PFSK-1 (cell line): ENCODE data around the gene NSG2.

Experiments
- FOXP2 ChIP-seq: optimal IDR thresholded peaks from 2 replicates; pipeline ENCODE3; 2011; ENCODE audit warnings: borderline replicate concordance, control low read depth, inconsistent platforms; ENCODE audit not compliant: insufficient read depth; ENCODE audit errors: extremely low read length, extremely low read depth
- POLR2AphosphoS5 ChIP-seq: IDR thresholded peaks from 2 replicates; pipeline ENCODE4 v1.6.1; 2012; ENCODE audit warnings: low read depth, mild to moderate bottlenecking, control low read depth, low read length, moderate library complexity
- REST ChIP-seq, 2 experiments: IDR thresholded peaks; 2 replicates each; pipeline versions ENCODE4 v1.6.1 to v1.8.0; 2011 to 2012; ENCODE audit warnings: low read depth in 2 of 2, low read length in 2 of 2, control low read depth in 1 of 2, inconsistent platforms in 1 of 2, mild to moderate bottlenecking in 1 of 2, moderate library complexity in 1 of 2; ENCODE audit not compliant: insufficient read depth in 1 of 2
- SIN3A ChIP-seq: IDR thresholded peaks from 2 replicates; pipeline ENCODE4 v1.6.1; 2012; ENCODE audit warnings: mild to moderate bottlenecking, low read length, moderate library complexity, borderline replicate concordance; ENCODE audit not compliant: insufficient read depth
- TAF1 ChIP-seq: IDR thresholded peaks from 2 replicates; pipeline ENCODE4 v1.6.1; 2012; ENCODE audit warnings: low read length, control low read depth, borderline replicate concordance; ENCODE audit not compliant: insufficient read depth

NSG2 gene

GRCh38 chr5:174155281-174155680 lies 109.8 kb downstream of the NSG2 start:
- TF ChIP-seq SIN3A (no peak), FOXP2 (no peak), POLR2AphosphoS5 (no peak), REST (IDR thresholded peaks at IDR 0.05; ENCODE audit: insufficient read depth in 1 of 2, low read depth in 2 of 2, low read length in 2 of 2) (no peak), TAF1 (no peak)

GRCh38 chr5:174155706-174156105 lies 110.2 kb downstream of the NSG2 start:
- TF ChIP-seq TAF1 (no peak), SIN3A (no peak), REST (IDR thresholded peaks at IDR 0.05; ENCODE audit: insufficient read depth in 1 of 2, low read depth in 2 of 2, low read length in 2 of 2) (no peak), FOXP2 (no peak), POLR2AphosphoS5 (no peak)

- no peak for TF ChIP-seq TAF1
- TF ChIP-seq SIN3A, result no peak
- no peak for TF ChIP-seq REST (IDR thresholded peaks at IDR 0.05; ENCODE audit: insufficient read depth in 1 of 2, low read depth in 2 of 2, low read length in 2 of 2)
- TF ChIP-seq POLR2AphosphoS5, result no peak
- TF ChIP-seq FOXP2, result no peak
Measured at GRCh38 chr5:174157048-174157447, 111.5 kb downstream of the NSG2 start.
